Liver (tissue), 9 donors: ENCODE results near the gene FRMD1. TPM values are rescaled to one million over a fixed set of nuclear protein-coding genes. Genes with fewer than 3 reads are reported as not detected.

Experiments used
- DNase-seq: peaks from one replicate; pipeline ENCODE4 v3.0.0-alpha.2; 2017; ENCODE audit warnings: low spot score
- H3K27ac ChIP-seq, 2 donors: one replicate each; pipeline ENCODE4 v1.7.0; 2013; ENCODE audit warnings: inconsistent platforms in 2 of 2, low read length in 2 of 2, control low read depth in 1 of 2, low read depth in 1 of 2, mild to moderate bottlenecking in 1 of 2
- H3K27me3 ChIP-seq, 4 donors: one replicate each; pipeline versions ENCODE4 v1.6.1 to v1.7.0; 2013; ENCODE audit warnings: low read length in 3 of 4, inconsistent platforms in 1 of 4, mild to moderate bottlenecking in 1 of 4, moderate library complexity in 1 of 4; ENCODE audit not compliant: control insufficient read depth in 4 of 4, insufficient read depth in 4 of 4
- H3K36me3 ChIP-seq, 4 donors: one replicate each; pipeline versions ENCODE4 v1.6.1 to v1.7.0; 2013; ENCODE audit warnings: low read length in 3 of 4, mild to moderate bottlenecking in 3 of 4, low read depth in 1 of 4, moderate library complexity in 1 of 4; ENCODE audit not compliant: control insufficient read depth in 4 of 4, insufficient read depth in 3 of 4
- H3K4me1 ChIP-seq, 4 donors: one replicate each; pipeline versions ENCODE4 v1.6.1 to v1.7.0; 2013; ENCODE audit warnings: low read length in 3 of 4, mild to moderate bottlenecking in 3 of 4, moderate library complexity in 1 of 4; ENCODE audit not compliant: control insufficient read depth in 4 of 4, insufficient read depth in 4 of 4
- H3K4me3 ChIP-seq, 3 donors: one replicate each; pipeline versions ENCODE4 v1.6.1 to v1.7.0; 2013; ENCODE audit warnings: low read length in 3 of 3, control low read depth in 1 of 3, low read depth in 1 of 3, mild to moderate bottlenecking in 1 of 3
- H3K9ac ChIP-seq, 2 donors: one replicate each; pipeline ENCODE4 v1.7.0; 2013; ENCODE audit warnings: low read length in 2 of 2, mild to moderate bottlenecking in 2 of 2, moderate library complexity in 2 of 2, control low read depth in 1 of 2, low read depth in 1 of 2
- H3K9me3 ChIP-seq, 4 donors: one replicate each; pipeline versions ENCODE4 v1.6.1 to v1.7.0; 2013; ENCODE audit warnings: low read length in 3 of 4; ENCODE audit not compliant: control insufficient read depth in 4 of 4
- CTCF ChIP-seq: fragments of 150-350 bp; IDR thresholded peaks from 2 replicates; pipeline ENCODE4 v1.5.1; 2017; ENCODE audit warnings: improper control_type of control experiment, low read depth, low read length; ENCODE audit not compliant: missing input control
- EGR1 ChIP-seq, 2 donors: IDR thresholded peaks; 2 replicates each; pipeline ENCODE4 v1.6.1; 2016 to 2018; ENCODE audit warnings: antibody characterized with exemption in 2 of 2, low read depth in 2 of 2
- FOXA1 ChIP-seq: IDR thresholded peaks from 2 replicates; pipeline ENCODE4 v1.6.1; 2016; ENCODE audit warnings: antibody characterized with exemption
- FOXA2 ChIP-seq: IDR thresholded peaks from 2 replicates; pipeline ENCODE4 v1.6.1; 2016; ENCODE audit warnings: antibody characterized with exemption
- GABPA ChIP-seq, 2 donors: IDR thresholded peaks in 1 of 2; conservative IDR thresholded peaks in 1 of 2; 2 replicates each; pipeline ENCODE4 v1.6.1; 2016; ENCODE audit warnings: antibody characterized with exemption in 2 of 2, mild to moderate bottlenecking in 1 of 2, moderate library complexity in 1 of 2
- HNF4A ChIP-seq, 2 donors: conservative IDR thresholded peaks; 2 replicates each; pipeline ENCODE4 v1.6.1; 2016; ENCODE audit warnings: antibody characterized with exemption in 2 of 2, mild to moderate bottlenecking in 2 of 2
- HNF4G ChIP-seq: IDR thresholded peaks from 2 replicates; pipeline ENCODE4 v1.6.1; 2016; ENCODE audit warnings: antibody characterized with exemption
- JUND ChIP-seq, 2 donors: IDR thresholded peaks; 2 replicates each; pipeline ENCODE4 v1.6.1; 2016; ENCODE audit warnings: antibody characterized with exemption in 2 of 2
- NR2F2 ChIP-seq: IDR thresholded peaks from 2 replicates; pipeline ENCODE4 v1.6.1; 2016; ENCODE audit warnings: antibody characterized with exemption
- RAD21 ChIP-seq, 2 donors: IDR thresholded peaks; 2 replicates each; pipeline ENCODE4 v1.6.1; 2016; ENCODE audit warnings: antibody characterized with exemption in 2 of 2, mild to moderate bottlenecking in 2 of 2
- REST ChIP-seq: IDR thresholded peaks from 2 replicates; pipeline ENCODE4 v1.6.1; 2016; ENCODE audit warnings: antibody characterized with exemption, mild to moderate bottlenecking
- RXRA ChIP-seq, 2 donors: IDR thresholded peaks; 2 replicates each; pipeline ENCODE4 v1.6.1; 2017 to 2018; ENCODE audit warnings: antibody characterized with exemption in 2 of 2, mild to moderate bottlenecking in 1 of 2
- SP1 ChIP-seq: IDR thresholded peaks from 2 replicates; pipeline ENCODE4 v1.6.1; 2018; ENCODE audit warnings: antibody characterized with exemption, mild to moderate bottlenecking
- ZBTB33 ChIP-seq: IDR thresholded peaks from 2 replicates; pipeline ENCODE4 v1.6.1; 2016; ENCODE audit warnings: antibody characterized with exemption
- WGBS: extraction: QIAGEN DNeasy Blood & Tissue Kit; methylation state at CpG from one replicate; pipeline ENCODE4 v1.1.7; 2013; 5-methylcytosine and 5-hydroxymethylcytosine counted together
- polyA plus RNA-seq, 2 donors: library from polyadenylated mRNA; stranded (reverse) in 1 of 2; unstranded in 1 of 2; fragments of 200-250 nt in 1 of 2; fragments of >200 nt in 1 of 2; fragmentation: Nextera tagmentation in 1 of 2; extraction: Ambion mirVana in 1 of 2; gene quantifications; one replicate each; pipeline versions ENCODE4 v1.2.1 to v1.2.3, GENCODE V29; 2013 to 2015
- total RNA-seq, 2 donors: library from RNA; depleted of rRNA; stranded (reverse); fragments of >200 nt; gene quantifications; one replicate each; pipeline ENCODE4 v1.2.3, GENCODE V29; 2014
- TF ChIP-seq, protein P1 (sequence below): IDR thresholded peaks from 2 replicates; pipeline ENCODE4 v1.6.1; 2016; ENCODE audit warnings: antibody characterized with exemption
- donor health status: healthy.
- donor health status: healthy.
- donor health status: healthy.
- donor health status: healthy.
- donor health status: healthy.

The FRMD1 gene
- total and polyA plus RNA-seq, 4 donors = 0.04 to 0.17 (median 0.12) TPM

DNA sequence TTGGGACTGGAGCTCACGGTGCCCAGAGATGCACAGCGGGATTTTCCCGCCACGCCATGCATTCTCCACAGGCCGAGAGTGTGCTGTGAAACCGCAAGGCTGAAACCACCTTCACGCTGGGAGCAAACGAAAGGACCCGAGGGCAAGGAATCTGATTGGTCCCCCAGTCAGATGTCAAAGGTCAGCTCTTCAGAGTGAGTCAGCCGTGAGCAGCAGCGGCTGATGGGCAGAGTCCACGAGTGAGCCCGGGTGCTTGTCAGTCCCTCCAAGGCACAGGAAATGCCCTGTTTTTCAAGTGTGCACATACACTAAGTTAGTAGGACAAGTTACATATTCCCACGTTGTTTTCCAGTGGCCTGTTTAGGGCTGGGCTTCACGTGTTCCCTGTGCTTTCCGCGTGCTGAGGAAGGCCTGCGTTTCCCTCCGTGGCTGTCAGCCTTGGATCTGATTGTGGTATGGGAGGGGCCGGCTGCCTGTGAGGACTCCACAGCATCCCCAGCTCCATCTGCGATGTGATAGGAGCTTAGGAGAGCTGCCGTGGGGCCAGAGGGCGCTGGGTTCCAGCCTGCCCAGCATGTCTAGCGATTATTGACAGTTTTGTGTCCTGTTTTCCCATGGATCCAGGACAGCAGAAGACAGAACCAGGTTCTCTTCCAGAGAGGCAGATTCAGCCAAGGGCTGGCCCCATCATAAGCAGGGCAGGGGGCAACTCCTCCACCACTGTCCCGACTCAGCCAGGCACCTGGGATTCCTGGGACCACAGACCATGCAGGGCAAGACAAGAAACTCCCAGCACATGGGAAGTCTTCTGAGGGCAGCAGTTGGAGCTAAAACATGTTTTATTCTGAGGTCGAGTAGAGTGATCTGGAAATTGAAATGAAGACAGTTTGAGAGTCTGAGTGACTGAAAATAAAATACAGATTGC lies 38.2 kb upstream of the FRMD1 start:
- no peak for DNase-seq
- no peaks in the 10 kb centered on the region for H3K36me3 ChIP-seq
- WGBS = 71% methylated on average over 26 of the region's 26 CpGs

DNA sequence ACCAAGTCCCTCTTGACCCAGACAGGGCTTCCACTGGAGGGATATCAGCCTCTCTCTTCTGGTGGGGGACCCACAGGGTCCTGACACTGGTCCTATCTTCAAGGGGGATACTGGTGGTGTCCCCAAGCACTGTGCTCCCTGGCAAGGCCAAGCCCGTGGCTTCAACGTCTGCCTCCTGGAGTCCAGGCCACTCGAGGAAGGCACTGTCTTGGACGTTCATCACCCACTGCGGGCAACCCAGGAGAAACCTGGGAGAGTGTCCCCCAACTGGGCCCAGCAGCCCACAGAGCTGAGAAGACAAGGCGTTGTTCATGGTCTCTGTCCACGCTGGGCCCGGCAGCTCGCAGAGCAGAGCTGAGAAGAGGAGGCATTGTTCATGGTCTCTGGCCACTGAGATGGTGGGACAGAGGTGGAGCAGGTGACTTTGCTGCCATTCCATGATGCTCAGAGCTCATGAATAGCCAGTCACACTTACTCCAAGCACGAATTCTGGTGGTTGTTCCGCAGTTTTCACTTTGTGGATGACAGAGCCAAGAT lies 37.5 kb upstream of the FRMD1 start:
- WGBS = 96% methylated on average over 11 of the region's 11 CpGs
- Histone ChIP-seq H3K4me3 (no peak overlapping the region), H3K27ac (no peak overlapping the region), H3K9me3 (no peaks in the 10 kb centered on the region), H3K9ac (no peak overlapping the region), H3K27me3 (no peaks in the 10 kb centered on the region), H3K4me1 (peaks cover 0 to 3% (median 0%) of the 10 kb centered on the region in 4 donors), H3K36me3 (no peaks in the 10 kb centered on the region)
- DNase-seq = no peak
- TF ChIP-seq HNF4G (no peak), FOXA1 (no peak), CTCF (no peak), GABPA (IDR thresholded peaks at IDR 0.05 in 1 of 2, conservative IDR thresholded peaks at IDR 0.05 in 1 of 2) (no peak), RAD21 (IDR thresholded peaks at IDR 0.05) (no peak), RXRA (IDR thresholded peaks at IDR 0.05) (no peak)
- TF ChIP-seq, protein P1, sequence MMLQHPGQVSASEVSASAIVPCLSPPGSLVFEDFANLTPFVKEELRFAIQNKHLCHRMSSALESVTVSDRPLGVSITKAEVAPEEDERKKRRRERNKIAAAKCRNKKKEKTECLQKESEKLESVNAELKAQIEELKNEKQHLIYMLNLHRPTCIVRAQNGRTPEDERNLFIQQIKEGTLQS = no peak

More for the DNA sequence above, 38.2 kb upstream of the FRMD1 start:
- Histone ChIP-seq H3K9me3 (no peaks in the 10 kb centered on the region), H3K9ac (no peak overlapping the region), H3K4me3 (no peak overlapping the region), H3K27me3 (no peaks in the 10 kb centered on the region), H3K4me1 (peaks cover 0 to 3% (median 0%) of the 10 kb centered on the region in 4 donors), H3K27ac (no peak overlapping the region)
- peak; percentile 72 to 74 for TF ChIP-seq HNF4A (conservative IDR thresholded peaks at IDR 0.05)
- TF ChIP-seq ZBTB33 = no peak
- TF ChIP-seq EGR1 (IDR thresholded peaks at IDR 0.05; ENCODE audit: low read depth in 2 of 2) = no peak
- peak; percentile 64 to 73 for TF ChIP-seq JUND (IDR thresholded peaks at IDR 0.05)
- TF ChIP-seq, protein P1 = peak; percentile 57
- TF ChIP-seq HNF4G = peak; percentile 28
- no peak for TF ChIP-seq FOXA2
- TF ChIP-seq NR2F2 = no peak
- peak; percentile 72 for TF ChIP-seq SP1
- TF ChIP-seq RAD21 (IDR thresholded peaks at IDR 0.05) = peak in 1 of 2 donors; percentile 7
- no peak for TF ChIP-seq REST
